NCI-H1048 (cell line): Measurements from ENCODE around the gene TFCP2.

ENCODE experiments used
- DNase-seq: peaks from one replicate; lab custom pipeline; 2025; lab: John Stamatoyannopoulos, UW

Gene TFCP2

DNA sequence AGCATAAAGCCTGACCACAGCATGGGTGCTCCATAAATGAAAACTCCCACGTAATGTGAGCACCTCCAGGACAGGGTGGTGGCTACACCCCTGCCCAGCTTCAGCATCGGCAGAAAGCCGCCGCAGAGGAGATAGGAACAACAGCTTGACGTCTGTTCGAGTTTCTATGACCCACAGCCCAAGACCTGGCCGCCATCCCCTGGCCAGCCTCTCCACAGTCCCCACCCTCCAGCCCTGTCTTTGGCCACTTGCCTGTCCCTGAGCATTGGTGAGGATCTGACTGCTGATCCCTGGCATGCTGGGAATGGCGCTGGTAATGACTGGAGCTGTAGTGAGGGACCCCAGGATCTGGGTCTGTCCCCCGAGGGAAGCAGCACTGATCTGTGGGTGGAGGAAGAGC lies 23.6 kb upstream of the TFCP2 start:
- no peak for DNase-seq

DNA sequence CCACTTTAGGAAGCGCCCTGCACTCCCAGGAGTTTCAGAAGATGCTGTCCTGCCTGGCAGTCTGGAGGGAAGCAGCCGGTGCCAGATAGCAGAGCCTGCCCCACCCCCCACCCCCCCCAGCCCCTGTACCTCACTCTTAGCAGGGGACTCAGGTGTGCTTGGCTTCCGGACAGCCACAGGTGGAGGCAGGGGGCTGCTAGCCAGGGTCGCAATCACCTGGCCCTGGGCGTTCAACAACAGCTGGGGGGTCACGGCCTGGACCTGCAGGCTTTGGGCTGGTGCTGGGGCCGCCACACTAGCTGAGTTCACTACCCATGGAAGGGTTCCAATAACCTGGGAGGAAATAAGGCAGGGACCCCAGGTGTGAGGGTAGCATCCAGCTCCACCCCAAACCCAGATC lies 22.9 kb upstream of the TFCP2 start:
- no peak for DNase-seq

DNA sequence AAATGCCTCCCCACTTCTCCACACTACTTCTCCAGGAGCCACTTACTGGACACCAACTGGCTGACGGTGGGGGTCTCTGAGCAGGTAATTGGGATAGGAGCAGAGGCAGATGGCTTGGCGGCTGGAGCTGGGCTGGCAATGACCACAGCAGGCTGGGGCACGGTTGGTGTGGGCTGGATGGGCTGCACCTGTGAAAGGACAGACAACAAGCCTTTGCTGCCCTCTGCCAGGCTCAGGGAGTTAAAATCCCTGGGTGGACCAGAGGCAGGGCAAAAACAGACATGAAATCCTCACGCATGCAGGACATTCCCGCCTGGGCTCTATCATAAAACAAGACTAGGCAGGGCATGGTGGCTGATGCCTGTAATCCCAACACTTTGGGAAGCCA lies 19.3 kb upstream of the TFCP2 start:
- no peak for DNase-seq

DNA sequence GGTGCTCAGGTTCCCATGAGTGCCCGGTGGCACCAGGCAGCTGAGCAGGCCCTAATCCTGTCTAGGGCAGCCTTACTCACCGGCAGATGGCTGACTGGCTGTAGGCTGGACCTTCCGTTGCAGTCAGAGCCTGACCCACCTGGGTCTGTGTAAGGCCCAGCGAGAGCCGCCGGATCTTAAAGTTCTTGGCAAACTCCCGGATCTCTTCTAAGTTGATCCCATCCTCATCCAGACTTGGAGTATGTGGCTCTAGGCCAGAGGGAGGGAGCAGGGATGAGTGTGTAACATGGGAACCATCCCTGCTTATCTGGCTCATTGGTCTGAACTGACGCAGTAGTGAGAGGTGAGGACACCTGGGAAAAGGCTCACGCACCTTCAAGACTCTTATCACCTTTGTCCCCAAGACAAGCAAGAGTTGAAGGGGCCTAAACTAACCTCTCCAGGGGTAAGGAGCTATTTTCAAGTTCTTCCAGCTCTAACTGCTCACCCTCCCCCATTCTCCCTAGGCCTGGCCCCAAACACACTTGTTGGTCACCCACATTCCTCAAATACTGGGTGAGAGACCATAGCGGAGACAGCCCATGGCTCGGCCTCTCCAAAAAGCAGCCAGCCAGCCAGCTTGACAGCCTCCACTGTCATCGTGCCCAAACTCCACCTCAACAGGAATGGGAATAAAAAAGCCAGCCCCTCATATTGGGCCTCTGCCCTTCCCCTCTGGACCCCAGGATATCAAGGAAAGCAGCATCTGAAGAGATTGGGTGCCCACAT lies 18.8 kb upstream of the TFCP2 start:
- no peak for DNase-seq

DNA sequence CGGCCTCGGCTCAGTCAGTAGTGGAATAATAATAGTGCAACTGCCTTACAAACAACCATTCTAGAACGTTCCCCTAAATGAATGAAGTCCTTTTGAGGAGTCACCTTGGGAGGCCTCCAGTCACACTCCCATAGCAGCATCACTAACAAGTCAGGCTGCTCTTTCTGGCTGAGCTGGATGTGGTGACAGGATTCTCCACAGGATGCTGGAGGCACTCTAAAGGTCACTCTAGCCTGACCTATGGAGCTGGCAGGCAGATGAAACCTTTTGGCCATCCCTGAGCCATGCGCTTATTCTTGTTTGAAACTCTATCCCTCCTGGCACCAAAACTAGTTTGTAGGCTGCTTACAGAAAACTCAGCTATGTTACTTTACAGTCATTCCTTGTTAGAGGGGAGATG lies 17.9 kb upstream of the TFCP2 start:
- no peak for DNase-seq

DNA sequence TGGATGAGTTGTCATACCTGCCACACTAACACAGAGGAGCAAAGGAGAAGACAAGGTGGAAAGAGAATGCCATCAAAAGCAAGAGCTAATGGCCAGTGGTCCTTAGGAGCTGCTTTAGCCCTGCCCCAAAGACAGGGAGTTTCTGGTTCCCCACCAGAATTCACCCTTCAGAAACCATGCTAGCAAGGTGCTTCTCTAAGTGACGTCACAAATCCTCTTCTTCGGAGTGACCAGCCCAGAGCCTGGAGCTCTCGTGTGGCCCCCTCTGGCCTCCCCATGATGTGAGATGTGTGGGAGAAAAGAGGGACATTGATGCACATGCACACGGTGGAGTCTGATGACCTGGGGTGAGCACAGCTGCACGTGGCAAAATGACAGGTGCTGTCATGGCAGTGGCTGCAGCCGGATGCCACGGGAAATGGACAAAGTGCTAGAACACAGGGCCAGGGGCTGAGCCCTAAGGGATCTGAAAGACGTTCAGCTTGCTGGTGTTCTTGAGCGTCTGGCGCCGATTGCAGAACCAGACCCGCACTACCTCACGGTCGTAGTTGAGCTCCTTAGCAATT lies 16.9 kb upstream of the TFCP2 start:
- no peak for DNase-seq

DNA sequence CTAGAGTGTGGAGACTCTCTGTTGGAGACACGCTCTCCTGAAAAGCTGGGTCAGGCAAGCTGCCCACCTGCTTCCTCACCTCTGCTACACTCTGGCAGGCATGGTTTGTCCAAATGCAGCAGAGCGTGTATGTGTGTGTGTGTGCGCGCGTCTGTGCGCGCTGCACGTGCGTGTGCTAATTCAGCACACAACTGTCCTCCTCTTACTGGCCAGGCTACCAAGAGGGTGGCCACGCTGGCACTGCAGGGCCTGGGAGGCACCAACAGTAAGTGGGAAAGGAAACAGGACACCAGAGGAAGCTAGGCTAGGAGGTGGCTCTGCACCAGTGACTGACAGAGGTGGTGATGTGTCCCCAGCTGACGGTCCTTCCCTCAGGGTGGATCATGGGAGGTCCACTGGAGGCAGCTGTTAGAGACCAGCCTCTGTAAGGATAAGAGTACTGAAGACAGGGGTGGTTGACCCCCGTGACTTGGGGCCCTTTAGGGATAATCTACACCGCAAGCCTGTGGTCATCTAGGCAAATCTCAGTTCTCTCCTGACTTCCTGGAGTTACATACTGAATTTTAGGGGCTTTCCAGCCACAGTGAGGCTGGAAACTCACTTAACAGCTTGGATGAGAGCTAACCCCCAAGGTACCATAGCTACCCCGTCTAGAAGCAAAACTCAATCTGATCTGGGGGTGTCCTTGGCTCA lies 15.6 kb upstream of the TFCP2 start:
- DNase-seq: no peak

DNA sequence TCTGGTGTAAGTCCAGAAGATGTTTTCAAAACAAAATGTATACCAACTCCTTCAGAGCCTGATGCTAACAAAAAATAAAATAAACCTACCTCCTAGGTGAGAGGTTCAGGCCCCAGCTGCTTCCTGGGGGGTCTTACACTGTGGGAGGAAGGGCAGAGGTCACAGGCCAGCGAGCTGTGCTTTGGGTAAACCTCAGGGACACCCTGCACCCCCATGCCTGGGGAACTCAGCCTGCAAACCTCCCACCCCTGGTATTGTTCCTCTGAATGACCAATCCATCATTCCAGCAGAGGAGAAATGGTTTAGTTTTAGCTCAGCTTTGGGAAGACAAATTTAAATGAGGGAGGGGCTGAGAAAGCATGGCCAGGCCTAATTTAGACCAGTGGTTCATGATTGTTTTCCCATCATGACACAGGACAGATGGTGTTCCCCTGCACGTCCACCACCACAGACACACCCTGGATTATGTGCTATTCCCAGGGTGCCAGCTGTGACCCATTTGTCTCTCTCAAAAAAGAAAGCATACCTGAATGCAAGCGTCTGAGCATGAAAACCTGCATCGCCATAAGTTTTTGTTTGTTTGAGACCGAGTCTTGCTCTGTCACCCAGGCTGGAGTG lies 14.5 kb upstream of the TFCP2 start:
- DNase-seq: no peak

DNA sequence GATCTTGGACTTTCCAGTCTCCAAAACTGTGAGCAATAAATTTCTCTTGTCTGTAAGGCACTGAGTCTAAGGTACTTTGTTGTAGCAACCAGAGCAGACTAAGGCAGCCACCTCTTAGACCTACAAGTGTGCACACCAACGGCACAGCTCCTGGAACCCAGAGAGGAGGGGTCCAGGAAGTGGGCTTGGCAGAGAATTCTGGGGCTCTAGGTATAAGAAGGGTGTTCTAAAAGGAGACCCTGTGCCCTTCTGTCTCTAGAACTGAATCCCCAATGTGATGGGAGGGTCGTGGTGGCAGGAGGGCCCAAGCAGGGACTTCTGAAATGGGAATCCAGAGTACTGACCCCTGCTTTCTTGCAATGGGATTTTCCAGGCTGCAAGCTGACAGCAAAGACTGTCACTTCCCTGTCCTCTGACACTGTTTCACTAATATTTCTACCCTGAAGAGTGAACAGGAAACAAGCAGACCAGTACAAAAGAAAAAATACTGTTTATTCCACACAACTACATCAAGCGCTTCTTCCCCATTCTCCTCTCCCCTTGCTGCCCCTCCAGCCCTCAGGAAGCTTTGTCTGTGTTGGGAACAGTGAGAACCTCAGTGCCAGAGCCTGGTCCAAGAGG lies 13.6 kb upstream of the TFCP2 start:
- no peak for DNase-seq

DNA sequence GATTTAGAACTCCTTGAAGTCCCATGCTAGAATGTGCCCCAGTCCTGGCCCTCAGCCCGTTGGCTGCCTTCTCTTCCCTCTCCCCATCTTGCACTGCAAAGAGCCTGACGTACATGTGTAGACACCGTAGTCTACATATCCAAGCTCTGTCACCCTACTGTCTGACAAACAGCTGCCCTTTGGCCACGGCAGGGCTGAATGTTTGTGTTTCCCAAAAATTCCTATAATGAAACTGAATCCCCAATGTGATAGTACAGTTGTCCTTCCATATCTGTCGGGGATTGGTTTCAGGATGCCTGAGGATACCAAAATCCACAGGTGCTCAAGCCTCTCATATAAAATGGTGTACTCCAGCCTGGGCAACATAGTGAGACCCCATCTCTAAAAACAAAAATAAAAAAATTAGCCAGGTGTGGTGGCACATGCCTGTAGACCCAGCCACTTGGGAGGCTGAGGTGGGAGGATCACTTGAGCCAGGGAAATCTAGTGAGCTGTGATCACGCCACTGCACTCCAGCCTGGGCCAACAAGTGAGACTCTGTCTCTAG lies 12.3 kb upstream of the TFCP2 start:
- DNase-seq: no peak

DNA sequence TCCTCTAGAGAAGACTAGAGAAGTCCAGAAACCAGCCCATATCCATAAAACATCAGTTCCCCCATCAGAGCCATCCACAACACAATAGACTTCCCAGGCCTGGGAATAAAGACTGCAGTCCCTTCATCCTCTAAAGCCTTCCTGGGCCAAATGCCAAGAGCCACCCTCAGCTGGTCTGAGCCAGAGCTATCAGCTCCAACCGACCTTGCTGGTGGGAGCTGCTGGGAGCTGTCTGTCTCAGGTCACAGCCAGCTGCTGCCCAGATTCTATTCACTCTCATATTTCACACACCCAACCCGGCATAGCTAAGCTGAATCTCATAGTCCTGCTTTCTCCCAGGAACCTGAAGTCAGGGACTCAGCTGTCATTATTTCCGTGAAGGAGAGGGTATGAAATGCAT lies 10.9 kb upstream of the TFCP2 start:
- no peak for DNase-seq

DNA sequence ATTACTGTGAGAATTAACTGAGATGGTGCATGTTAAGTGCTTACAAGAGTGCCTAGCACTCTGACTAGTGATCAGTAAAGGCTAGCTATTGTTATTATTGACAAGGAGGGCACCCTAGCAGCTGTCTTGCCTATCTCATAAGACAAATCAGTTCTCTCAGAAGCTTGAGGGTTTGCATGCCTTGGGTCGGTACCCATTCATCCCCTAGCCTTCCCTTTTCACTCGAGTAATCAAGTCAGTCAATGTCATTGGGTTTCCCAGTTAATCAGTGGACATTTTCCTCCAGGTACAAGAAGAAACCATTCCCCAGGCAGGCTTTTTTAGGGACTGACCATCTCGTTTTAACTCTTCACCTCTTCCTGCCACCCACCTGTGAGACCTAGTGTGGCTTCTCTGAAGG lies 10.4 kb upstream of the TFCP2 start:
- no peak for DNase-seq

DNA sequence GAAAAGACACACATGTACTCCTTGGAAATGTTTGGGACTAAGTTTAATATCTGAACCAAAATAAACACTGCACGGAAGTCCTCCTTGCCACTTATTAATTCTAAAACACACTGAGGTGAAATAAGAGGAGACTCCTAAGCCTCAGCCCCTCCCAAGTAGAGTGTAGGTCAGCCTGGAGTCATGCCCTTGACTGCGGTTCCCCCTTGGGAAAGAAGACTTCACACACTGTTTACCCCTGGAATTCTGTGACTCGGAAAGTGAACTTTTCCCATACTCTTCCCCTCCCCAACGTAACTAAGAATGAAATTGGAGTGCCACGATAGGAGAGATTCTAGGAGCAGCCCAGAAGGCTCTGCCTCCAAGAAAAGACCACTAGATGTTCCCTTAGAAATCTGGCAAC lies 8.6 kb upstream of the TFCP2 start:
- DNase-seq: no peak

DNA sequence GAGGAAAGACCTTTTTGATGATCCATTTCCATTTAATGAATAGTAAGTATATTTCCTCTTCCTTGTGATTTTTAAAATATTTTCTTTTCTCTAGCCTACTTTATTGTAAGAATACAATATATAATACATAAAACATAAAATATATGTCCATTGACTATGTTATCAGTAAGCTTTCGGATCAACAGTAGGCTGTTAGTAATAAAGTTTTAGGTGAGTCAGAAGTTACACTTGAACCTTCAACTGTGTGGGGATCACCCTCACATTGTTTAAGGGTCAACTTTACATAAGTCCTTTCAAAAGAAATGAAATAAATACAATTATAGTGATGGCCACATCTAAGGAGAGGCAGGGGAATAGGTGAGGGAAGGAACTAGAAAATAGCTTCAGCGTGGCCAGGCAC lies 5.0 kb upstream of the TFCP2 start:
- DNase-seq: no peak

DNA sequence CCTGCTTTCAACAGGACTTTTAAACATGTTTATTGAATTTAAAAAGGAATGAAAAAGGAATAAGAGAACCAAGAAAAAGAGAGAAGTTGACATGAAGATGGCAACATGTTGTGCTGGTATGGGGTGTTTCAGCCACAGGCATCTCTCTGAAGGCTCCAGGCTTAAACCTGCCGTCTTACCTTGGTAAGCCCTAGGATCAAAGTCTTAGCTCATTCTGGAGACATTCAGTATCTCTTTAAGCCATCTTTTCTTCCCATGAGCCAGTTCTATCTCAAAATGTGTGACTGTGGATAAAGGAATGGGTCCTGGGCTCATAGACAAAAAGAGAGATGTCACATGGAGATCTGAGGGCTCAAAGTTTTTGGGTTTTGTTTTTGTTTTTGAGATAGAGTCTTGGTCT lies 1.6 kb upstream of the TFCP2 start:
- no peak for DNase-seq

DNA sequence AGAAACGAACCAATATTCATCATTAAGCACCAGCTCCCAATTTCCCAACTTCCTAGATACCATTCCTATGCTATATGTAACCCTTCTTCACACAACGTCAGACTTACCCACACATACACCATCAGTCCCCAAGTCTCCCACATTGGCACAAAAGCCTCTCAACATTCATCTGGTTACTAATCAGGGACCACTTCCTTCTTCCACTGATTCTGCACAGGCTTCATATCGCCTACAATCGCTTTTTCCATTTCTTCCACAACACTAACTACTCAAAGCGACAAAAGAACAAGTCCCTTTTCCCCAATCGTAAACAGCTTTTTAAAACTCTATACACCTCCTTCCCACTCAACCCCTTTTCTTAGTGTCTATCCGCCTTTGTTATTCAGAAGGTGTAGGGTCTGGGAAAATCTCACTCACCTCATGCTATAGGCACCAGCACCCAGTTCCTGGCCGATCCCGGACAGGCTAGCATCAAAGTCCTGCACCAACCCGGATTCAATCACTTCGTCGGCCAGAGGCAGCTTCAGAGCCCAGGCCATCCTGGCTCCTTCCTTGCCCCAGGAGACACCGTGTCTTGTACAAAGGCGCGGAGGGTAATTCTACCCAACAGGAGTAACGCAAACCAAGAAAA lies 936 bp downstream of the TFCP2 start:
- DNase-seq: no peak

DNA sequence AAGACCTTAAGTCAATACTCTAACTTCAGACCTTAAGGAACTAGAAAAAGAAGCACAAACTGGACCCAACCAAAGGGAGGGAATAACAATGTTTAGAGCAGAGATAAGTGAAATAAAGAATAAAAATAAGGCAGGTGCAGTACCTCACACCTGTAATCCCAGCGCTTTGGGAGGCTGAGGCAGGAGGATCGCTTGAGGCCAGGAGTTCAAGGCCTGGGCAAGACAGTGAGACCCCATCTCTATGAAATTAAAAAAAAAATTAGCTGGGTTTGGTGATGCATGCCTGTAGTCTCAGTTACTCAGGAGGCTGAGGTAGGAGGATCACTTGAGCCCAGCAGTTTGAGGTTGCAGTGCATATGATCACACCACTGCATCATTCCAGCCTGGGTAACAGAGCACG lies 9.1 kb downstream of the TFCP2 start:
- DNase-seq: no peak

DNA sequence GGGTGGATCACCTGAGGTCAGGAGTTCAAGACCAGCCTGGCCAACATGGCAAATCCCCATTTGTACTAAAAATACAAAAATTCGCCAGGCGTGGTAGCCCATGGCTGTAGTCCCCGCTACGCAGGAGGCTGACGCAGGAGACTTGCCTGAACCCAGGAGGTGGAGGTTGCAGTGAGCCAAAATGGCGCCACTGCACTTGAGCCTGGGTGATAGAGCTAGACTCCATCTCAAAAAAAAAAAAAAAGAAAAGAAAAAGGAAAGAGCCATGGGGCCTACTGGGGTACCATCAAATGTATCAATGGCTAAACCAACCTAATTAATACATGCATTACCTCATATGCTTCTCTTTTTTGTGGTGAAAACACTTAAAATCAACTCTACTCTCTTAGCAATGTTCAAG lies 10.7 kb downstream of the TFCP2 start:
- DNase-seq: no peak

DNA sequence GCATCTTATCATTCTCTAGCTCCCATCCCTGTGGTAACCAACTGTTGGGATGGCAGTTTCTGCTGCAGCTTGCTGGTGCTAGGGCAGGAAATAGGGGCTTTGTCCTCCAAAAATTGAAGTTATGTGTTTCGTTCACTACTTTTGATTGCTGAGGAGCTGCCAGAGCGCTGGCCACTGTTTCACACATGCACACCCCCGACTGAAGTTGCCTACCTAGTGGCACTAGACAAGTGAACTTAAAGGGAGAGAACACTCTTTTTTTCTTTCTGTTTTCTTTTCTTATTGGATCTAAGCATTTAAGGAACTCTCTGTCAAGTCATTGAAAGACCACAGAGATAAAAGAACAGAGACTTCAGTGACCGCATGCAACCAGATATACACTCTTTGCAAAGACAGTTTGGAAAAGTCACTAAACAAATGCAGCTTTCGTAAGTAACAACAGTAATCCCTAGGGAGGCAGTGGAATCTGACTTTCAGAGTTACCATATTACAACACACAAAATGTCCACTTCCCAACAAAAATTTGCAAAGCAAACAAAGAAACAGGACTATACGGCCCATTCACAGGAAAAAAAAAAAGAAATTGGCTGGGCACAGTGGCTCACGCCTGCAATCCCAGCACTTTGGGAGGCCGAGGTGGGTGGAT lies 12.0 kb downstream of the TFCP2 start:
- no peak for DNase-seq

DNA sequence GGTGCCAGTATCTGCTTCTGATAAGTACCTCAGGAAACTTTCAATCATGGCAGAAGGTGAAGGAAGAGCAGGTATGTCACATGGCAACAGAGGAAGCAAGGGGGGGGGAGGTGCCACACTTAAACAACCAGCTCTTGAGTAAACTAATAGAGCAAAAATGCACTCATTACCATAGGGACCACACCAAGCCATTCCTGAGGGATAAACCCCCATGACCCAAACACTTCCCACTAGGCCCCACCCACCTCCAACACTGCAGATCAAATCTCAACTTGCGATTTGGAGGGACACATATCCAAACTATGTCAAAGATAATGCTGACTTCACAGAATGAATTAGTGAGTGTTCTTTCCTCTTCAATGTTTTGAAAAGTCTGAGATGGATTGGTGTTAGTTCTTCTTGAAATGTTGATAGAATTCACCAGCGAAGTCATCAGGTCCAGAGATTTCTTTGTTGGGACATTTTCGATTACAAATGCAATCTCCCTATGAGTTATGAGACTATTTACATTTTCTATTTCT lies 16.6 kb downstream of the TFCP2 start:
- no peak for DNase-seq

DNA sequence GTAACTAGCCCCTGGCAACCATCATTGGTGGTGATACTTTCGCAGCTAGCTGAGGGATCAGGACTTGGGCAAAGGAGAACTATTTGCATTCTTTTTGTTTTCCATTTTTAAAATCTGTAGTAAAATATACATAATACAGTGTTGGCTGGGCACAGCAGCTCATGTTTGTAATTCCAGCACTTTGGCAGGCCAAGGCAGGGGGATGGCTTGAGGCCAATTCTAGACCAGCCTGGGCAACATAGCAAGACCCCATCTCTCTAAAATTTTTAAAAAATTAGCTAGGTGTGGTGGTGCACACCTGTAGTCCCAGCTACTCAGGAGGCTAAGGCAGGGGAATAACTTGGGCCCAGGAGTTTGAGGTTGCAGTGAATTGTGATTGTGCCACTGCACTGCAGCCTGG lies 20.0 kb downstream of the TFCP2 start:
- DNase-seq: no peak
